K562 treated with DMSO at 1 percent for 48 hours (cell line): ENCODE measurements around the gene LILRA5. TPM values are rescaled to one million over a fixed set of nuclear protein-coding genes. Genes with fewer than 3 reads are reported as not detected.

ENCODE experiments used
- total RNA-seq: library from RNA; unstranded; fragments of 300-600 nt; gene quantifications from 2 replicates; pipeline ENCODE4 v1.2.3, GENCODE V29; 2022; ENCODE audit warnings: low replicate concordance; ENCODE audit errors: extremely low read depth

The LILRA5 gene
- not detected in 2 replicates for total RNA-seq

GRCh38 chr19:54312436-54313377 lies at the start of gene LILRA5:
Gene LILRA5, minus strand, starts transcription at chr19:54313166. Its CDS starts 147 bp downstream, at chr19:54313019.

GRCh38 chr19:54281007-54281728 lies 31.8 kb downstream of the LILRA5 start, which contains the start of gene LILRB2:
Gene LILRB2, minus strand, starts transcription at chr19:54281110. Its CDS starts 614 bp downstream, at chr19:54280496.

GRCh38 chr19:54257116-54257480 lies 55.9 kb downstream of the LILRA5 start, which contains the start of gene LILRB5:
Gene LILRB5, minus strand, starts transcription at chr19:54257273. Its CDS starts 80 bp downstream, at chr19:54257193.

Other genes starting within 250 kb of the LILRA5 start
- not detected in 2 replicates for gene VSTM1, start 249.3 kb downstream of the LILRA5 start, total RNA-seq
- gene TARM1, start 231.8 kb downstream of the LILRA5 start, total RNA-seq: not detected in 2 replicates
- gene OSCAR, start 212.4 kb downstream of the LILRA5 start, total RNA-seq: not detected in 2 replicates
- gene NDUFA3, start 210.3 kb downstream of the LILRA5 start, total RNA-seq: not detected in 2 replicates
- not detected in 2 replicates for gene TFPT, start 197.5 kb downstream of the LILRA5 start, total RNA-seq
- gene PRPF31, start 197.4 kb downstream of the LILRA5 start, total RNA-seq: not detected in 2 replicates
- not detected in 2 replicates for gene CNOT3, start 175.4 kb downstream of the LILRA5 start, total RNA-seq
- gene LENG1, start 153.4 kb downstream of the LILRA5 start, total RNA-seq: not detected in 2 replicates
- gene TMC4, start 140.0 kb downstream of the LILRA5 start, total RNA-seq: not detected in 2 replicates
- gene MBOAT7, start 123.6 kb downstream of the LILRA5 start, total RNA-seq: 670 TPM in 1 of 2 replicates, not detected in the other
- gene TSEN34, start 121.9 kb downstream of the LILRA5 start, total RNA-seq: not detected in 2 replicates
- gene RPS9, start 112.3 kb downstream of the LILRA5 start, total RNA-seq: 5,955 TPM in 1 of 2 replicates, not detected in the other
- not detected in 2 replicates for gene LILRB3, start 90.2 kb downstream of the LILRA5 start, total RNA-seq
- gene LILRA6, start 70.4 kb downstream of the LILRA5 start, total RNA-seq: not detected in 2 replicates
- not detected in 2 replicates for gene LILRB5, start 55.9 kb downstream of the LILRA5 start, total RNA-seq
- gene LILRB2, start 32.1 kb downstream of the LILRA5 start, total RNA-seq: not detected in 2 replicates
- gene LILRA4, start 26.0 kb upstream of the LILRA5 start, total RNA-seq: not detected in 2 replicates
- not detected in 2 replicates for gene LAIR1, start 51.8 kb upstream of the LILRA5 start, total RNA-seq
- gene TTYH1, start 102.3 kb upstream of the LILRA5 start, total RNA-seq: not detected in 2 replicates
- not detected in 2 replicates for gene LENG8, start 136.0 kb upstream of the LILRA5 start, total RNA-seq
- gene LENG9, start 150.6 kb upstream of the LILRA5 start, total RNA-seq: not detected in 2 replicates
- not detected in 2 replicates for gene CDC42EP5, start 160.1 kb upstream of the LILRA5 start, total RNA-seq
- gene LAIR2, start 189.7 kb upstream of the LILRA5 start, total RNA-seq: not detected in 2 replicates